ENCODE results near the gene DUSP10. TPM values are rescaled to one million over a fixed set of nuclear protein-coding genes. Genes with fewer than 3 reads are reported as not detected.

DUSP10 gene
- total RNA-seq, 2 donors from 2014 or later, result 3.3 to 5.2 TPM

- ATAC-seq (no peak), DNase-seq (no peak)
- intact Hi-C loops (cut with DNase I, micrococcal nuclease), result no loop called here
These were observed 2.2 kb downstream of the DUSP10 start for GRCh38 chr1:221739677-221740025.

- intact Hi-C loops (cut with DNase I, micrococcal nuclease), result no loop called here
- ATAC-seq, result no peak
- DNase-seq, result no peak
These were observed 2.7 kb downstream of the DUSP10 start for GRCh38 chr1:221739018-221739676.

- ATAC-seq (no peak), DNase-seq (no peak)
- intact Hi-C loops (cut with DNase I, micrococcal nuclease), result no loop called here
These were observed 5.2 kb downstream of the DUSP10 start for GRCh38 chr1:221736714-221737113.

- no peak for ATAC-seq
- intact Hi-C loops (cut with DNase I, micrococcal nuclease), result no loop called here
- DNase-seq, result no peak
These were observed 5.9 kb downstream of the DUSP10 start for GRCh38 chr1:221735999-221736398.

- ATAC-seq (no peak), DNase-seq (no peak)
- intact Hi-C loops (cut with DNase I, micrococcal nuclease), result no loop called here
These were observed 7.7 kb downstream of the DUSP10 start for GRCh38 chr1:221734187-221734586.

GRCh38 chr1:221732052-221732451 lies 9.8 kb downstream of the DUSP10 start:
- DNase-seq (no peak), ATAC-seq (no peak)
- intact Hi-C loops (cut with DNase I, micrococcal nuclease), result no loop called here

- intact Hi-C loops (cut with DNase I, micrococcal nuclease), result no loop called here
- no peak for DNase-seq
- ATAC-seq, result no peak
These were observed 12.0 kb downstream of the DUSP10 start for GRCh38 chr1:221729771-221730330.

GRCh38 chr1:221728037-221728505 lies 13.8 kb downstream of the DUSP10 start:
- DNase-seq, result no peak
- ATAC-seq, result no peak
- intact Hi-C loops (cut with DNase I, micrococcal nuclease), result no loop called here

GRCh38 chr1:221727146-221728036 lies 14.5 kb downstream of the DUSP10 start:
- intact Hi-C loops (cut with DNase I, micrococcal nuclease), result no loop called here
- DNase-seq (no peak), ATAC-seq (no peak)

GRCh38 chr1:221725735-221726672 lies 15.9 kb downstream of the DUSP10 start:
- ATAC-seq (no peak), DNase-seq (no peak)
- intact Hi-C loops (cut with DNase I, micrococcal nuclease), result no loop called here

GRCh38 chr1:221724931-221725605 lies 16.8 kb downstream of the DUSP10 start:
- DNase-seq (no peak), ATAC-seq (peak; percentile 32)
- intact Hi-C loops (cut with DNase I, micrococcal nuclease), result no loop called here

GRCh38 chr1:221723848-221724236 lies 18.0 kb downstream of the DUSP10 start:
- ATAC-seq (no peak), DNase-seq (no peak)
- intact Hi-C loops (cut with DNase I, micrococcal nuclease), result no loop called here

GRCh38 chr1:221723018-221723847 lies 18.7 kb downstream of the DUSP10 start:
- ATAC-seq, result peak; percentile 45
- intact Hi-C loops (cut with DNase I, micrococcal nuclease), result no loop called here
- no peak for DNase-seq

- ATAC-seq, result no peak
- no peak for DNase-seq
- intact Hi-C loops (cut with DNase I, micrococcal nuclease), result no loop called here
These were observed 19.5 kb downstream of the DUSP10 start for GRCh38 chr1:221722254-221723017.

- ATAC-seq (no peak), DNase-seq (no peak)
- intact Hi-C loops (cut with DNase I, micrococcal nuclease), result no loop called here
These were observed 21.3 kb downstream of the DUSP10 start for GRCh38 chr1:221720545-221720944.

- intact Hi-C loops (cut with DNase I, micrococcal nuclease), result no loop called here
- DNase-seq (no peak), ATAC-seq (no peak)
These were observed 21.9 kb downstream of the DUSP10 start for GRCh38 chr1:221719987-221720386.

- no peak for DNase-seq
- intact Hi-C loops (cut with DNase I, micrococcal nuclease), result no loop called here
These were observed 22.7 kb downstream of the DUSP10 start for GRCh38 chr1:221719278-221719597.

More at GRCh38 chr1:221719278-221719597, 22.7 kb downstream of the DUSP10 start:
- ATAC-seq, result no peak
